HG03469 (cell line): ENCODE measurements around the gene CPSF6.

Experiments used
- ATAC-seq: cut with Tn5 transposase; IDR thresholded peaks from one replicate; pipeline ENCODE4 v1.9.1; 2021; ENCODE audit warnings: mild to moderate bottlenecking, moderate library complexity, moderate number of reproducible peaks; ENCODE audit not compliant: unreplicated experiment

The CPSF6 gene

DNA sequence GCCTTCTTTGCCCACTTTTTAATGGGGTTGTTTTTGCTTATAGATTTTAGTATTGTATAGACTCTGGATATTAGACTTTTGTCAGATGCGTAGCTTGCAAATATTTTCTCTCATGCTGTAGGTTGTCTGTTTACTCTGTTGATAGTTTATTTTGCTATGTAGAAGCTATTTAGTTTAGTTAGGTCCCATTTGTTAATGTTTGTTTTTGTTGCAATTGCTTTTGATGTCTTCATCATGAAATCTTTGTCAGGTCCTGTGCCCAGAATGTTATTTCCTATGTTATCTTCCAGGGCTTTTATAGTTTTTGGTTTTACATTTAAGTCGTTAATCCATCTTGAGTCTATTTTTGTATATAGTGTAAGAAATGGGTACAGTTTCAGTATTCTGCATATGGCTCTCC lies 78.9 kb downstream of the CPSF6 start:
- no peak for ATAC-seq

- no peak for ATAC-seq
These were observed 82.0 kb downstream of the CPSF6 start for GRCh38 chr12:69321351-69321750.
